H1 (cell line): ENCODE data around the gene PLEKHA1. TPM values are rescaled to one million over a fixed set of nuclear protein-coding genes. Genes with fewer than 3 reads are reported as not detected.

Experiments
- CTCF ChIA-PET: fragments of 300-600 bp; sonication (Branson Sonifier 250); formaldehyde crosslinking; loops from one replicate; lab custom pipeline; 2021; ENCODE audit not compliant: partially characterized antibody; lab: Charles Lee
- POLR2A ChIA-PET: fragments of 300-600 bp; sonication (Branson Sonifier 250); formaldehyde crosslinking; loops from one replicate; lab custom pipeline; 2021; ENCODE audit warnings: inconsistent platforms; ENCODE audit not compliant: partially characterized antibody; lab: Charles Lee
- DNase-seq, 2 experiments: peaks; one replicate each; pipeline versions ENCODE4 v3.0.0 to v3.0.0-alpha.2; 2010 to 2022; ENCODE audit warnings: low spot score in 2 of 2, low read depth in 1 of 2, mixed read lengths in 1 of 2
- FAIRE-seq: peaks from 2 replicates; lab custom pipeline; 2011; peaks lifted over from hg19 to GRCh38; lab: Jason Lieb, UNC
- H2AFZ ChIP-seq: 2 replicates; pipeline ENCODE4 v1.8.1; 2012; ENCODE audit warnings: low read length, inconsistent platforms
- H2AK5ac ChIP-seq: 2 replicates; pipeline ENCODE4 v1.6.1; 2013; ENCODE audit warnings: low read depth, low read length
- H2BK120ac ChIP-seq: replicated peaks from 2 replicates; pipeline ENCODE3; 2013; ENCODE audit warnings: low read depth, low read length, inconsistent platforms
- H2BK12ac ChIP-seq: 2 replicates; pipeline ENCODE4 v1.6.1; 2013; ENCODE audit warnings: low read depth, low read length
- H2BK15ac ChIP-seq: 2 replicates; pipeline ENCODE4 v1.6.1; 2013; ENCODE audit warnings: low read length
- H2BK20ac ChIP-seq: 2 replicates; pipeline ENCODE4 v1.6.1; 2013; ENCODE audit warnings: low read length
- H2BK5ac ChIP-seq: 2 replicates; pipeline ENCODE4 v1.6.1; 2013; ENCODE audit warnings: low read depth, low read length
- H3K14ac ChIP-seq: 2 replicates; pipeline ENCODE4 v1.6.1; 2013; ENCODE audit warnings: inconsistent platforms; ENCODE audit not compliant: insufficient read length
- H3K18ac ChIP-seq: 2 replicates; pipeline ENCODE4 v1.6.1; 2013; ENCODE audit warnings: low read length; ENCODE audit errors: extremely low read depth
- H3K23ac ChIP-seq: 2 replicates; pipeline ENCODE4 v1.6.1; 2013; ENCODE audit warnings: inconsistent platforms; ENCODE audit not compliant: insufficient read length
- H3K23me2 ChIP-seq: 2 replicates; pipeline ENCODE4 v1.6.1; 2013; ENCODE audit warnings: low read depth, low read length
- H3K27ac ChIP-seq: 2 replicates; pipeline ENCODE4 v1.6.1; 2011; ENCODE audit warnings: low read depth, low read length, inconsistent platforms
- H3K27me3 ChIP-seq, 4 experiments: replicated peaks in 1 of 4; 1 replicate in 1 of 4; 2 replicates in 3 of 4; pipeline versions ENCODE4 v1.6.1 to v1.8.1; 2011 to 2013; ENCODE audit warnings: low read length in 3 of 4, mild to moderate bottlenecking in 3 of 4, inconsistent platforms in 2 of 4, mixed read lengths in 2 of 4, moderate library complexity in 1 of 4; ENCODE audit not compliant: control insufficient read depth in 3 of 4, insufficient read depth in 3 of 4; ENCODE audit errors: extremely low read depth in 1 of 4
- H3K36me3 ChIP-seq, 4 experiments: 2 replicates each; pipeline versions ENCODE4 v1.6.1 to v1.8.1; 2011 to 2013; ENCODE audit warnings: mild to moderate bottlenecking in 4 of 4, low read length in 3 of 4, moderate library complexity in 2 of 4, control low read depth in 1 of 4, inconsistent platforms in 1 of 4; ENCODE audit not compliant: insufficient read depth in 4 of 4, control insufficient read depth in 2 of 4
- H3K4ac ChIP-seq: replicated peaks from 2 replicates; pipeline ENCODE3; 2013; ENCODE audit warnings: low read length, low read depth, mixed read lengths, inconsistent platforms; ENCODE audit not compliant: insufficient read length
- H3K4me1 ChIP-seq, 4 experiments: replicated peaks in 1 of 4; 1 replicate in 1 of 4; 2 replicates in 3 of 4; pipeline versions ENCODE4 v1.6.1 to v1.8.1; 2011 to 2013; ENCODE audit warnings: low read length in 3 of 4, inconsistent platforms in 2 of 4, mixed read lengths in 1 of 4; ENCODE audit not compliant: insufficient read depth in 4 of 4, control insufficient read depth in 3 of 4
- H3K4me2 ChIP-seq, 2 experiments: 2 replicates each; pipeline versions ENCODE4 v1.6.1 to v1.8.1; 2011 to 2013; ENCODE audit warnings: low read depth in 2 of 2, low read length in 2 of 2, control low read depth in 1 of 2, inconsistent platforms in 1 of 2, mild to moderate bottlenecking in 1 of 2; ENCODE audit not compliant: insufficient read depth in 1 of 2
- H3K4me3 ChIP-seq, 4 experiments: fragments of 200-600, 300-600 bp in 1 of 4; sonication (generic), shearing (Covaris generic), sonication (Bioruptor Twin) in 1 of 4; 2 replicates each; pipeline versions ENCODE4 v1.5.1 to v1.8.1; 2011 to 2016; ENCODE audit warnings: low read length in 4 of 4, low read depth in 3 of 4, control low read depth in 2 of 4, inconsistent platforms in 2 of 4, mild to moderate bottlenecking in 2 of 4, mixed read lengths in 1 of 4, moderate library complexity in 1 of 4; ENCODE audit not compliant: insufficient read depth in 2 of 4; ENCODE audit errors: extremely low read depth in 1 of 4
- H3K56ac ChIP-seq: replicated peaks from 2 replicates; pipeline ENCODE3; 2013; ENCODE audit warnings: low read depth, mild to moderate bottlenecking, mixed read lengths, low read length, inconsistent platforms; ENCODE audit not compliant: insufficient read length
- H3K79me1 ChIP-seq: 2 replicates; pipeline ENCODE4 v1.6.1; 2013; ENCODE audit warnings: low read depth, low read length, control low read depth
- H3K79me2 ChIP-seq, 2 experiments: 2 replicates each; pipeline versions ENCODE4 v1.6.1 to v1.8.1; 2012 to 2013; ENCODE audit warnings: low read length in 2 of 2, mild to moderate bottlenecking in 2 of 2, inconsistent platforms in 1 of 2; ENCODE audit not compliant: insufficient read depth in 2 of 2, control insufficient read depth in 1 of 2
- H3K9ac ChIP-seq, 4 experiments: replicated peaks in 1 of 4; 1 replicate in 1 of 4; 2 replicates in 3 of 4; pipeline versions ENCODE4 v1.6.1 to v1.8.1; 2011 to 2013; ENCODE audit warnings: low read depth in 3 of 4, low read length in 3 of 4, control low read depth in 2 of 4, mild to moderate bottlenecking in 2 of 4, moderate library complexity in 2 of 4, inconsistent platforms in 1 of 4; ENCODE audit errors: extremely low read depth in 1 of 4
- H3K9me3 ChIP-seq, 2 experiments: 2 replicates each; pipeline versions ENCODE4 v1.6.1 to v1.8.1; 2012 to 2013; ENCODE audit warnings: mild to moderate bottlenecking in 2 of 2, moderate library complexity in 2 of 2, control low read depth in 1 of 2, inconsistent platforms in 1 of 2, low read depth in 1 of 2, low read length in 1 of 2, mixed read lengths in 1 of 2; ENCODE audit not compliant: insufficient read depth in 2 of 2
- H4K20me1 ChIP-seq, 2 experiments: replicated peaks in 1 of 2; 2 replicates each; pipeline versions ENCODE3 to v1.8.1; 2011 to 2013; ENCODE audit warnings: inconsistent platforms in 2 of 2, low read length in 2 of 2, mild to moderate bottlenecking in 1 of 2; ENCODE audit not compliant: insufficient read depth in 2 of 2, control insufficient read depth in 1 of 2
- H4K5ac ChIP-seq: 2 replicates; pipeline ENCODE4 v1.6.1; 2013; ENCODE audit warnings: low read length, low read depth, mixed read lengths, inconsistent platforms; ENCODE audit not compliant: insufficient read length
- H4K8ac ChIP-seq: 2 replicates; pipeline ENCODE4 v1.8.0; 2013; ENCODE audit warnings: mild to moderate bottlenecking, moderate library complexity, low read length, inconsistent platforms; ENCODE audit not compliant: insufficient read depth; ENCODE audit errors: extremely low read depth
- H4K91ac ChIP-seq: replicated peaks from 2 replicates; pipeline ENCODE3; 2013; ENCODE audit warnings: low read length, mixed read lengths, inconsistent platforms; ENCODE audit not compliant: insufficient read length
- CTBP2 ChIP-seq: IDR thresholded peaks from 2 replicates; pipeline ENCODE4 v1.7.0; 2011; ENCODE audit warnings: borderline replicate concordance, mild to moderate bottlenecking, moderate library complexity, mixed read lengths, low read length; ENCODE audit not compliant: insufficient read depth, insufficient read length
- HDAC6 ChIP-seq: IDR thresholded peaks from one replicate; pipeline ENCODE4 v1.7.1; 2012; ENCODE audit warnings: low read depth, mild to moderate bottlenecking, inconsistent platforms, low read length, moderate library complexity
- PHF8 ChIP-seq: fragments of 200-600 bp; sonication (generic); conservative IDR thresholded peaks from 2 replicates; pipeline ENCODE4 v1.7.1; 2012; ENCODE audit warnings: low read depth, mild to moderate bottlenecking, inconsistent platforms, low read length, moderate library complexity
- POU5F1 ChIP-seq: IDR thresholded peaks from 2 replicates; pipeline ENCODE4 v1.6.1; 2011; ENCODE audit warnings: low read depth, mild to moderate bottlenecking, low read length, moderate library complexity
- SUZ12 ChIP-seq: fragments of 200-600 bp; sonication (generic); IDR thresholded peaks from 2 replicates; pipeline ENCODE4 v1.6.1; 2012; ENCODE audit warnings: mild to moderate bottlenecking, inconsistent platforms, low read length, moderate library complexity, mixed read lengths
- WGBS, 2 experiments: shearing (Covaris generic) in 1 of 2; methylation state at CpG; one replicate each; pipeline versions ENCODE4 v1.1.6 to v1.1.7; 2013 to 2015; ENCODE audit warnings: low lambda C conversion rate in 2 of 2, mixed read lengths in 2 of 2, inconsistent platforms in 1 of 2, low coverage in 1 of 2, missing lambda C conversion rate in 1 of 2; ENCODE audit not compliant: insufficient replicate concordance in 2 of 2, insufficient coverage in 1 of 2, insufficient read length in 1 of 2; ENCODE audit errors: extremely low coverage in 1 of 2, missing lambda C conversion rate in 1 of 2; 5-methylcytosine and 5-hydroxymethylcytosine counted together
- polyA plus RNA-seq, 7 experiments: library from polyadenylated mRNA; depleted of rRNA in 3 of 7; stranded (reverse) in 5 of 7; unstranded in 2 of 7; fragments of >200 nt in 5 of 7; fragments of 200-250 nt in 2 of 7; gene quantifications; 1 replicate in 5 of 7; 2 replicates in 1 of 7; 4 replicates in 1 of 7; pipeline versions ENCODE4 v1.2.1 to v1.2.3, GENCODE V29; 2011 to 2013; ENCODE audit warnings: missing spikeins in 2 of 7, mixed read lengths in 2 of 7
- total RNA-seq: library from RNA; stranded (reverse); fragmentation: NEBNext Ultra II Directional; extraction: Animal tissue kit (Norgen Biotek cat#: 25700); gene quantifications from 2 replicates; pipeline ENCODE4 v1.2.1, GENCODE V29; 2021
- TF ChIP-seq, protein P1 (sequence below): IDR thresholded peaks from 2 replicates; pipeline ENCODE4 v1.6.1; 2011; ENCODE audit warnings: low read depth, mild to moderate bottlenecking, low read length; ENCODE audit not compliant: insufficient read depth

Gene PLEKHA1
- total and polyA plus RNA-seq, 2 of the 8 experiments (the other 6 are each of a cell fraction or from before 2014, with no cell fraction given), result 15.6 to 39.7 TPM

DNA sequence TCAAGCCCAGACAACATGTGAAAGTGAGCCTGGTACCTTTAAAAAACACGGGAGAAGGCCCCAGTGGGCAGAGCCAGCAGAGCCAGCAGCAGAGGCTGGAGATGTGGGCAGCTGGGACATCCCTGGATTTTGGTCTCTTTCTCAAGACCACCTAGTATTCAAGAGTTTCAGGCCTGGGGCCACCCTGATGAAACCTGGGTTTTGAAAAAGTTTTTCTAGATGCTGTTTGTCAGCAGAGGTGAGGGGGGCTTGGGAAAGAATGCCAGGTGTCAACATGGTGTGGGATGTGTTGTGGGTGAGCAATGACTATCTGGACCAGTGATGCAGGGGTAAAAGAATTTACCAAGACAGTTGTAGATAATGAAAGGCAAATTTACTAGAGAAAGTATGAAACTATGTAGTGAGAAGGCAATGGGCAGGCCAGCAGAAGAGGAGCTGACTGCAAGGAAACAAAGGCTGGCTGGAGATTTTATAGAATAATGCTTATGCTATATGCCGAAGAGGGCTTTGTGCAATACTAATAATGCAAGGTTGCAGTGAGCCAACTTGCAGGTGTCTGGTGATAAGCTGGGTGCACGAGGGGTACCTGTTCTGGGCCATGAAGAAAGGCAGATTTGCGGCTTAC, 28.1 kb upstream of the PLEKHA1 start:
- no peak overlapping the region for H3K4me3 ChIP-seq
- H3K4me1 ChIP-seq, result peaks cover 0 to 9% (median 6%) of the 10 kb centered on the region in 4 experiments; a peak in 5 of 7 replicates
- H3K27ac ChIP-seq, result no peak overlapping the region
- H3K23me2 ChIP-seq, result no peaks in the 10 kb centered on the region
- CTCF ChIA-PET, result interaction anchor here (0.6 to 1.0 kb wide), 2 partner anchors 10 to 272 kb away, joined by 3 to 4 read pairs; no protein-coding TSS in a partner anchor
- H3K9me3 ChIP-seq, result peaks cover 14 to 18% of the 10 kb centered on the region in 2 experiments
- no peaks in the 10 kb centered on the region for H3K36me3 ChIP-seq
- no peak for TF ChIP-seq CTBP2
- TF ChIP-seq PHF8, result no peak
- no peak for TF ChIP-seq SUZ12
- no peak for TF ChIP-seq HDAC6
- TF ChIP-seq, protein P1, sequence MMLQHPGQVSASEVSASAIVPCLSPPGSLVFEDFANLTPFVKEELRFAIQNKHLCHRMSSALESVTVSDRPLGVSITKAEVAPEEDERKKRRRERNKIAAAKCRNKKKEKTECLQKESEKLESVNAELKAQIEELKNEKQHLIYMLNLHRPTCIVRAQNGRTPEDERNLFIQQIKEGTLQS, result no peak
- no peak for TF ChIP-seq POU5F1
- no peak overlapping the region for H3K14ac ChIP-seq
- no peaks in the 10 kb centered on the region for H3K79me1 ChIP-seq
- H3K56ac ChIP-seq, result no peak overlapping the region
- H3K4ac ChIP-seq, result no peak overlapping the region
- H2BK120ac ChIP-seq, result no peak overlapping the region
- H3K23ac ChIP-seq, result no peak overlapping the region
- H3K79me2 ChIP-seq, result no peaks in the 10 kb centered on the region
- WGBS, 2 experiments, result 100% methylated on average over 3 of the region's 4 CpGs; no CpG with 5 or more reads in 1 of the 2 experiments
- H3K9ac ChIP-seq, result no peak overlapping the region
- no peak overlapping the region for H2AK5ac ChIP-seq
- no peak overlapping the region for H3K4me2 ChIP-seq
- H2AFZ ChIP-seq, result no peak overlapping the region
- no peak overlapping the region for H2BK15ac ChIP-seq
- FAIRE-seq (no peak), DNase-seq (no peak)
- no peak overlapping the region for H2BK12ac ChIP-seq
- no peak overlapping the region for H4K5ac ChIP-seq
- no peak overlapping the region for H2BK5ac ChIP-seq
- H2BK20ac ChIP-seq, result no peak overlapping the region
- H3K18ac ChIP-seq, result no peak overlapping the region
- POLR2A ChIA-PET, result no interaction called here
- no peaks in the 10 kb centered on the region for H3K27me3 ChIP-seq
- H4K91ac ChIP-seq, result no peak overlapping the region
- H4K8ac ChIP-seq, result no peak overlapping the region
- no peaks in the 10 kb centered on the region for H4K20me1 ChIP-seq
